ENCODE results near the gene SLC6A6.

DNA sequence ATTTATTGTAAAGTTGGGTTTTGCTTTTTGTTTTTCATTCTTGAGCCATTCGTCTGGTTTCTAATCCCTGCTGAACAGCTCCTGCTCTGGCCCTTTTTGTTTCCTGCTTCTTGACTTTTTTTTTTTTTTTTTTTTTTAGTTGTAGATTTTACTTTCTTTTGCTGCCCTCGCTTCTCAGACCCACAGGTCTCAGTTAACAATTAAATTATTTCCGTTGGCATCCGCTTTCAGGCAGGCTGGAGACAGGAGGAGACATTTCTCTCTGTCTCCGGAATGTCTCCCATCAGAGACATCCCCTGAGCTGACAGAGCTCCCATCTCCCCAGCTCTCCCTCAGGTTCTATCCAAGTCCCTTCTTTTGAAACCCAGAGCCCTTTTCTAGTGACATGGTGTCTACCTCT, 68.6 kb downstream of the SLC6A6 start:
- no peak for TF ChIP-seq POLR2A (IDR thresholded peaks at IDR 0.05)
- TF ChIP-seq, protein P1, sequence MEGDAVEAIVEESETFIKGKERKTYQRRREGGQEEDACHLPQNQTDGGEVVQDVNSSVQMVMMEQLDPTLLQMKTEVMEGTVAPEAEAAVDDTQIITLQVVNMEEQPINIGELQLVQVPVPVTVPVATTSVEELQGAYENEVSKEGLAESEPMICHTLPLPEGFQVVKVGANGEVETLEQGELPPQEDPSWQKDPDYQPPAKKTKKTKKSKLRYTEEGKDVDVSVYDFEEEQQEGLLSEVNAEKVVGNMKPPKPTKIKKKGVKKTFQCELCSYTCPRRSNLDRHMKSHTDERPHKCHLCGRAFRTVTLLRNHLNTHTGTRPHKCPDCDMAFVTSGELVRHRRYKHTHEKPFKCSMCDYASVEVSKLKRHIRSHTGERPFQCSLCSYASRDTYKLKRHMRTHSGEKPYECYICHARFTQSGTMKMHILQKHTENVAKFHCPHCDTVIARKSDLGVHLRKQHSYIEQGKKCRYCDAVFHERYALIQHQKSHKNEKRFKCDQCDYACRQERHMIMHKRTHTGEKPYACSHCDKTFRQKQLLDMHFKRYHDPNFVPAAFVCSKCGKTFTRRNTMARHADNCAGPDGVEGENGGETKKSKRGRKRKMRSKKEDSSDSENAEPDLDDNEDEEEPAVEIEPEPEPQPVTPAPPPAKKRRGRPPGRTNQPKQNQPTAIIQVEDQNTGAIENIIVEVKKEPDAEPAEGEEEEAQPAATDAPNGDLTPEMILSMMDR (IDR thresholded peaks at IDR 0.05) = no peak

All from esophagus squamous epithelium (tissue), 4 donors.